NCI-H1436 treated with DMSO at 0.1 percent for 48 hours (cell line): ENCODE data around the gene ATL1.
"Not testable (repeated sequence)": the region's sequence is repeated elsewhere in the genome, so short reads cannot be mapped to it uniquely, and the experiment has no call there.

Source experiments
- DNase-seq: peaks from one replicate; lab custom pipeline; 2025; lab: John Stamatoyannopoulos, UW

ATL1 gene

GRCh38 chr14:50534997-50535396, 24.9 kb upstream of the ATL1 start:
- DNase-seq, result no peak

GRCh38 chr14:50538034-50538433, 21.9 kb upstream of the ATL1 start:
- not testable (repeated sequence) for DNase-seq

GRCh38 chr14:50539051-50539450, 20.9 kb upstream of the ATL1 start:
- DNase-seq, result no peak

- no peak for DNase-seq
Observed at GRCh38 chr14:50541159-50541567, 18.8 kb upstream of the ATL1 start.

- peak; percentile 88 for DNase-seq
Observed at GRCh38 chr14:50542941-50543418, 17.0 kb upstream of the ATL1 start.

- no peak for DNase-seq
Observed at GRCh38 chr14:50544911-50545310, 15.0 kb upstream of the ATL1 start.

GRCh38 chr14:50545618-50546017, 14.3 kb upstream of the ATL1 start:
- no peak for DNase-seq

- no peak for DNase-seq
Observed at GRCh38 chr14:50550294-50550693, 9.7 kb upstream of the ATL1 start.

- no peak for DNase-seq
Observed at GRCh38 chr14:50551877-50552276, 8.1 kb upstream of the ATL1 start.

- not testable (repeated sequence) for DNase-seq
Observed at GRCh38 chr14:50552796-50553195, 7.1 kb upstream of the ATL1 start.

- DNase-seq, result no peak
Observed at GRCh38 chr14:50560931-50561285, 963 bp downstream of the ATL1 start.

GRCh38 chr14:50562841-50563240, 2.9 kb downstream of the ATL1 start:
- DNase-seq, result no peak

- no peak for DNase-seq
Observed at GRCh38 chr14:50569714-50570274, 9.8 kb downstream of the ATL1 start.

- no peak for DNase-seq
Observed at GRCh38 chr14:50573862-50574261, 13.9 kb downstream of the ATL1 start.

- no peak for DNase-seq
Observed at GRCh38 chr14:50575769-50576168, 15.8 kb downstream of the ATL1 start.

- no peak for DNase-seq
Observed at GRCh38 chr14:50577982-50578381, 18.0 kb downstream of the ATL1 start.

- DNase-seq, result no peak
Observed at GRCh38 chr14:50578433-50578832, 18.5 kb downstream of the ATL1 start.

GRCh38 chr14:50590464-50590863, 30.5 kb downstream of the ATL1 start:
- no peak for DNase-seq

GRCh38 chr14:50594577-50595316, 34.8 kb downstream of the ATL1 start:
- DNase-seq, result no peak

- DNase-seq, result no peak
Observed at GRCh38 chr14:50598765-50599164, 38.8 kb downstream of the ATL1 start.

- DNase-seq, result no peak
Observed at GRCh38 chr14:50599700-50600444, 39.9 kb downstream of the ATL1 start.

- DNase-seq, result no peak
Observed at GRCh38 chr14:50600849-50601248, 40.9 kb downstream of the ATL1 start.

GRCh38 chr14:50601394-50601793, 41.4 kb downstream of the ATL1 start:
- DNase-seq, result no peak
